Peyer's patch (tissue), 4 donors: ENCODE results near the gene C4BPA. TPM values are rescaled to one million over a fixed set of nuclear protein-coding genes. Genes with fewer than 3 reads are reported as not detected.

Source experiments
- DNase-seq, 3 donors: peaks; one replicate each; pipeline ENCODE4 v3.0.0-alpha.2; 2017 to 2019
- H3K27ac ChIP-seq, 4 donors: fragments of 200-600 bp; sonication (generic); one replicate each; pipeline ENCODE4 v1.5.1; 2016 to 2019
- H3K27me3 ChIP-seq, 2 donors: fragments of 200-600 bp; sonication (generic); one replicate each; pipeline ENCODE4 v1.5.1; 2019
- H3K36me3 ChIP-seq, 3 donors: fragments of 200-600 bp; sonication (generic); one replicate each; pipeline ENCODE4 v1.5.1; 2016 to 2019
- H3K4me1 ChIP-seq, 4 donors: fragments of 200-600 bp; sonication (generic); one replicate each; pipeline ENCODE4 v1.5.1; 2016 to 2019
- H3K4me3 ChIP-seq, 4 donors: fragments of 200-600 bp; sonication (generic); 1 replicate in 3 of 4; 2 replicates in 1 of 4; pipeline ENCODE4 v1.5.1; 2016 to 2019; ENCODE audit warnings: mild to moderate bottlenecking in 1 of 4
- H3K9me3 ChIP-seq, 4 donors: fragments of 200-600 bp; sonication (generic); one replicate each; pipeline ENCODE4 v1.5.1; 2016 to 2019; ENCODE audit warnings: mild to moderate bottlenecking in 1 of 4
- POLR2A ChIP-seq, 2 donors: fragments of 450-650 bp; IDR thresholded peaks; one replicate each; pipeline ENCODE4 v1.5.1; 2017; ENCODE audit warnings: antibody characterized with exemption in 2 of 2, mild to moderate bottlenecking in 2 of 2, moderate library complexity in 2 of 2
- total RNA-seq, 4 donors: library from RNA; depleted of rRNA; stranded (reverse); fragments of >200 nt; gene quantifications; one replicate each; pipeline ENCODE4 v1.1.0, GENCODE V29; 2016
- TF ChIP-seq, protein P1 (sequence below), 6 experiments: fragments of 450-650 bp in 4 of 6; fragments of 200-600 bp in 2 of 6; sonication (generic) in 1 of 6; IDR thresholded peaks; one replicate each; pipeline ENCODE4 v1.5.1; 2017 to 2019; ENCODE audit warnings: antibody characterized with exemption in 6 of 6, mild to moderate bottlenecking in 3 of 6, moderate library complexity in 1 of 6

The C4BPA gene
- total RNA-seq, 4 donors from 2014 or later: 0.67 to 2.6 (median 1.2) TPM; not detected in 1

DNA sequence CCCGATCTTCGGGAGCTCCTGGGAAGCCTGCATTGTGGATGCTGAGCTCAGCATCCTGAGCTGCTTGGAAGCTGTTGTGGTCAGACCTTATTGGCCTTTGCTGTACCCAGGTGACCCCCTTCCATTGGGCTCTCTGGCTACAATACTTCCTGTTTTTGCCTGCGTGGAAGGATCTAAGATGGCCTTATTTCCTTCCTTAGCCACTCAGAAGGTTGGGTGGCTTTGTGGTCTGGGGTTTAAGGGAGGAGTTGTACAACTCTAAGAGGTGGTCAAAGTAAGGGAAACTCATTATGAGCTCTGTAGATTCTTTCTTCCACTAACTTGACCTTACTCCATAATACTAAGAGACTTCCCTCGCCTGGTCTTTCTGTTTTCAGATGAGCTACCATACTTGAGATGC, 33.2 kb upstream of the C4BPA start:
- Histone ChIP-seq H3K36me3 (peaks cover 0 to 81% (median 0%) of the 10 kb centered on the region in 3 donors), H3K4me1 (peaks cover 0 to 13% (median 0%) of the 10 kb centered on the region in 4 donors), H3K27me3 (no peaks in the 10 kb centered on the region), H3K27ac (no peak overlapping the region), H3K9me3 (no peaks in the 10 kb centered on the region), H3K4me3 (no peak overlapping the region)
- TF ChIP-seq POLR2A (IDR thresholded peaks at IDR 0.05): no peak
- TF ChIP-seq, protein P1, sequence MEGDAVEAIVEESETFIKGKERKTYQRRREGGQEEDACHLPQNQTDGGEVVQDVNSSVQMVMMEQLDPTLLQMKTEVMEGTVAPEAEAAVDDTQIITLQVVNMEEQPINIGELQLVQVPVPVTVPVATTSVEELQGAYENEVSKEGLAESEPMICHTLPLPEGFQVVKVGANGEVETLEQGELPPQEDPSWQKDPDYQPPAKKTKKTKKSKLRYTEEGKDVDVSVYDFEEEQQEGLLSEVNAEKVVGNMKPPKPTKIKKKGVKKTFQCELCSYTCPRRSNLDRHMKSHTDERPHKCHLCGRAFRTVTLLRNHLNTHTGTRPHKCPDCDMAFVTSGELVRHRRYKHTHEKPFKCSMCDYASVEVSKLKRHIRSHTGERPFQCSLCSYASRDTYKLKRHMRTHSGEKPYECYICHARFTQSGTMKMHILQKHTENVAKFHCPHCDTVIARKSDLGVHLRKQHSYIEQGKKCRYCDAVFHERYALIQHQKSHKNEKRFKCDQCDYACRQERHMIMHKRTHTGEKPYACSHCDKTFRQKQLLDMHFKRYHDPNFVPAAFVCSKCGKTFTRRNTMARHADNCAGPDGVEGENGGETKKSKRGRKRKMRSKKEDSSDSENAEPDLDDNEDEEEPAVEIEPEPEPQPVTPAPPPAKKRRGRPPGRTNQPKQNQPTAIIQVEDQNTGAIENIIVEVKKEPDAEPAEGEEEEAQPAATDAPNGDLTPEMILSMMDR (IDR thresholded peaks at IDR 0.05): no peak
- no peak for DNase-seq

DNA sequence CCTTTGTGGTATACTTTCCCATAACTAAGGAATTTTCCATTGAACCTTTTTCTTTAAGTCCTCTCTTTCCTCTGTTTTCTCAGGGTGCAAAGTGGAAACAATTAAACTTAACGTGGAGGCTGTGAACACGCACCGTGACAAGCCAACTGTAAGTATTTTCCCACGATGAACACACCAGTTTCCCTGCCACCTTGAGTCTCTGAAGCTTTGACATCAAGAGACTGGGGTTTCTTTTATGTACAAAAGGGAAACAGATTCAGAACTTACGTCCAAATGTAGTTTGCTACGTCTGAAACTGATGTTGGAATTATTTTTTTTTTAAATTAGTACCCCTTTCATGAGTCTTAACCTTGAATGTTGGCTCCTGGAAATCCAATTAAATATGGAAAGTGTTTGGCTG, 32.6 kb upstream of the C4BPA start:
- peaks cover 0 to 7% (median 0%) of the 10 kb centered on the region in 4 donors for H3K4me1 ChIP-seq
- DNase-seq: no peak
- peaks cover 0 to 75% (median 0%) of the 10 kb centered on the region in 3 donors for H3K36me3 ChIP-seq
- no peaks in the 10 kb centered on the region for H3K9me3 ChIP-seq
- H3K27ac ChIP-seq: no peak overlapping the region
- H3K4me3 ChIP-seq: no peak overlapping the region
- TF ChIP-seq, protein P1 (IDR thresholded peaks at IDR 0.05): no peak
- no peaks in the 10 kb centered on the region for H3K27me3 ChIP-seq

DNA sequence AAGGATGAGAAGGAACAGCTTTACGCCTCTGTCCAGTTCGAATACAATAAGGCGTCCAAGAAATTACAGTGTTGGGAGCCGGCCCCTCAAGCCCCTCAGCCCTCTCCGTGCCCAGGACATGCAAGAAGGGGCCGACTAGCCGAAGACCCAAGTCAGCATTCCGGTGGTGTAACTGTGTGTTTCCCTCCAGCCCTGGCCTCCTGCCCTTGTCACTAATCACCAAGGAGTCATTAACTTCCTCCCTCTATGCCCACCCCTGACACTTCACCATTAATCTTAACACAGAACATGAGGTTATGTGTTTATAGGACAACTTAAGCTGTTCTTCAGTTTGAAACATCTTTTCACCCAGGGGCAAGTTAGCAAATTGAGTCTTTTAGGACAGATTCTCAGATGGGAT, 31.8 kb upstream of the C4BPA start:
- no peaks in the 10 kb centered on the region for H3K9me3 ChIP-seq
- no peak for DNase-seq
- no peak for TF ChIP-seq POLR2A (IDR thresholded peaks at IDR 0.05)
- TF ChIP-seq, protein P1 (IDR thresholded peaks at IDR 0.05): no peak
- H3K4me3 ChIP-seq: no peak overlapping the region
- H3K27ac ChIP-seq: no peak overlapping the region
- no peaks in the 10 kb centered on the region for H3K4me1 ChIP-seq
- peaks cover 0 to 73% (median 0%) of the 10 kb centered on the region in 3 donors for H3K36me3 ChIP-seq
- no peaks in the 10 kb centered on the region for H3K27me3 ChIP-seq

DNA sequence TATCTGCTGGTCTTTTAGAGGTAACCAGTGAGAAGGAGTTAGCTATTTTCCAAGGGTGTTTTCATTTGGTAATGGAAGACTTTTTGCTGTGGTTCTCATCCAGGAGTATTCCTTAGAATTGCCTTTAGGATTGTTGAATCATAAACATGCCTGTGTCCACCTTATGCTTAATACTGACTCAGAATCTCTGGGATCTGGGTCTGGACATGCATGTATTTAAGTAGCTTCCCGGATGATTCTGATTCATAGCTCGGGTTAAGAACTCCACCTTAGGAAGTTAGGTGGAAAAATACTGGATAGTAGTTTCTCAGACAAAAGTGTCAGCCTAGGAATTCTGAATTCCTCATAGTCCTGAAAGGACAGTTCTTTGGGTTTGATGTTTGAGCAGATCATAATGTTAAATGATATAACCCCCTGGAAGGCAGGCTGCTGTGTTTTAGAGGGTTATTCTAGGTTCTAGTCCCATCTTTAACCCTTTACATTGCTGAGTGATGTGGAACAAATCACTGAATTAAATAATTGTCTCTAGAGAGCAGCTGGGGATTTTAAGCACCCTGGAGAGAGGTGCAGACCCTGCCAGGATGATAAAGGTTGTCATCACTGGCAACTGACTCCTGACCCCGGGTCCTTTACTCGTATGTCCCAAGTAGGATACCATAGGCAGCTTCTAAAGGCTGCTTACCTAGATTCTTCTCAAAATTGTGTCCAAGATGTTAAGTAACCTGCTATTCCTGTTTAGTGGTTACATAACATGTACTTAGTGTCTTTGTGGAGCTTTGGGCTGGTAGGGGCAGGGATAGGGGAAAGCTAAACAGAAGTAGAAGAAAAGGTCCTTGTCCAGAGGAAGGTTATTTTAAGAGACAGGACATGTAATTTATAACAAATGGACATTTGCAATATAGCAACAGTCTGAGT, 29.9 kb upstream of the C4BPA start:
- Histone ChIP-seq H3K27me3 (no peaks in the 10 kb centered on the region), H3K9me3 (no peaks in the 10 kb centered on the region), H3K27ac (no peak overlapping the region), H3K36me3 (peaks cover 0 to 67% (median 0%) of the 10 kb centered on the region in 3 donors), H3K4me1 (no peaks in the 10 kb centered on the region), H3K4me3 (no peak overlapping the region)
- no peak for DNase-seq
- TF ChIP-seq, protein P1 (IDR thresholded peaks at IDR 0.05): no peak
- TF ChIP-seq POLR2A (IDR thresholded peaks at IDR 0.05): no peak

DNA sequence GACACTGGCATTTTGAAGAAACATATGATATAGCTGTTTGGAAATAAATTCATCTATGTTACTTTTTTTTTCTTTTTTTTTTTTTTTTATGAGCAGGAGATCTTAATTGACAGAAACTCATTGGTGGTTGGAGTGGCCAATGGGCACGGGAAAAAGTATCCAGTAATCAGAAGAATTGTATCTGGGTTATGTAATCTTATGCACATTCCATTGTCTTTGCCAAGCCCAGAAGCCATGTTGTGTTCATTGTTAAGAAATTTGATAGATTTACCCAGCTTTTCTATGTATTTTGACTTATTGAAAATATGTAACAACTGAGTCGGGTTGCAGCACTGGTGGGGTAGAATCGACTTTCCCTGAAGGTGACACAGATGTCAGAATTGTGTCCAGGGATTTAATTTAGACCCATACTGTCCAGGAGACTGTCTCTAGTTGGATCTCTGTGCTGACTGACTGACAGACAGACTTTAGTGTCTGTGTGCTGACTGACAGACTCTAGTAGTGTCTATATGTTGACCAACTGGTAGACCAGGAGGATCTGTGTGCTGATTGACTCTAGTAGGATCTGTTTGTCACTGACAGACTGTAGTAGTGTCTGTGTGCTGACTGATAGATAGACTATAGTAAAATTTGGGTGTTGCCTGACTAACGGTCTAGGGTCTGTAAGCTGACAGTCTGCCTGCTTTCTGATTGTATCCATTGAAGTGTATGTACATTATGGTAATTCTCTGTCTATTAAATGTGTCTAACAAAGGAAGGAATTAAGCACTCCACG, 27.7 kb upstream of the C4BPA start:
- Histone ChIP-seq H3K4me3 (no peak overlapping the region), H3K36me3 (peaks cover 0 to 46% (median 0%) of the 10 kb centered on the region in 3 donors), H3K9me3 (no peaks in the 10 kb centered on the region), H3K4me1 (no peaks in the 10 kb centered on the region), H3K27me3 (no peaks in the 10 kb centered on the region), H3K27ac (no peak overlapping the region)
- DNase-seq: no peak
- TF ChIP-seq, protein P1 (IDR thresholded peaks at IDR 0.05): no peak
- TF ChIP-seq POLR2A (IDR thresholded peaks at IDR 0.05): no peak
